Progenitor cell of endocrine pancreas (in vitro differentiated cells): ENCODE measurements around the gene ITM2C. TPM values are rescaled to one million over a fixed set of nuclear protein-coding genes. Genes with fewer than 3 reads are reported as not detected.

Experiments used
- DNase-seq: peaks from one replicate; pipeline ENCODE4 v3.0.0; 2021; ENCODE audit warnings: low spot score; ENCODE audit not compliant: unreplicated experiment
- H3K27ac Mint-ChIP-seq: 2 replicates; pipeline ENCODE4 v1.8.0; 2021; ENCODE audit warnings: mild to moderate bottlenecking, moderate library complexity, mixed read lengths
- H3K27me3 Mint-ChIP-seq: 2 replicates; pipeline ENCODE4 v1.8.0; 2021; ENCODE audit warnings: mixed read lengths
- H3K36me3 Mint-ChIP-seq: 2 replicates; pipeline ENCODE4 v1.8.0; 2022; ENCODE audit warnings: mixed read lengths; ENCODE audit not compliant: insufficient read depth
- H3K4me1 Mint-ChIP-seq: 2 replicates; pipeline ENCODE4 v1.8.0; 2021; ENCODE audit warnings: low read depth, mixed read lengths
- H3K4me3 Mint-ChIP-seq: 2 replicates; pipeline ENCODE4 v1.8.0; 2021; ENCODE audit warnings: low read depth, mild to moderate bottlenecking, moderate library complexity, mixed read lengths
- H3K9me3 Mint-ChIP-seq: 2 replicates; pipeline ENCODE4 v1.8.0; 2021; ENCODE audit warnings: low read depth, mixed read lengths
- total RNA-seq: library from RNA; stranded (reverse); gene quantifications from 2 replicates; pipeline ENCODE4 v1.2.1, GENCODE V29; 2021
- TF ChIP-seq, protein P1 (sequence below): fragments of 200-600 bp; sonication (generic); IDR thresholded peaks from one replicate; pipeline ENCODE4 v1.5.0; 2021; ENCODE audit warnings: antibody characterized with exemption, mild to moderate bottlenecking; ENCODE audit not compliant: unreplicated experiment

Gene ITM2C
- total RNA-seq, 1 donor from 2014 or later = 169 TPM

DNA sequence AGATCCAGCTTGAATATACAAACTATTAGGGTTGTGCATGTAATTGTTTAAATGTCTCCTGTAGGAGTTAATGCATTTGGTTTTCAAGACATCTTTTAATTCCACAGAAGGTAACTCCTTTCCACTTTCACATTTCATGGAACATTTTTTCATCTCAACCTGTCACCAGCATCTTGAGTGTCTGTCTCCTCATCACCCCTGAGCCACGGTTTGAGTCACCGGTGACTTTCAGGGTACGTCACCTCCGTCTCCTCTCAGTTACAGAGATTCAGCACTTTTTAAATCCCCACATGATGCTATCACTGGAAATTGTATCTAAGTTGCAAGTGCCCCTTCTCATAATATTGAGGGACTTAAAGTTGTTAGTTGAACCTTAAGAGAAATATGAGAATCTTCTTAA is 35.0 kb downstream of the ITM2C start:
- H3K9me3 Mint-ChIP-seq = no peaks in the 10 kb centered on the region
- H3K36me3 Mint-ChIP-seq = no peaks in the 10 kb centered on the region
- DNase-seq = no peak
- H3K27me3 Mint-ChIP-seq = peaks cover 34% of the 10 kb centered on the region
- no peak overlapping the region for H3K4me3 Mint-ChIP-seq
- TF ChIP-seq, protein P1, sequence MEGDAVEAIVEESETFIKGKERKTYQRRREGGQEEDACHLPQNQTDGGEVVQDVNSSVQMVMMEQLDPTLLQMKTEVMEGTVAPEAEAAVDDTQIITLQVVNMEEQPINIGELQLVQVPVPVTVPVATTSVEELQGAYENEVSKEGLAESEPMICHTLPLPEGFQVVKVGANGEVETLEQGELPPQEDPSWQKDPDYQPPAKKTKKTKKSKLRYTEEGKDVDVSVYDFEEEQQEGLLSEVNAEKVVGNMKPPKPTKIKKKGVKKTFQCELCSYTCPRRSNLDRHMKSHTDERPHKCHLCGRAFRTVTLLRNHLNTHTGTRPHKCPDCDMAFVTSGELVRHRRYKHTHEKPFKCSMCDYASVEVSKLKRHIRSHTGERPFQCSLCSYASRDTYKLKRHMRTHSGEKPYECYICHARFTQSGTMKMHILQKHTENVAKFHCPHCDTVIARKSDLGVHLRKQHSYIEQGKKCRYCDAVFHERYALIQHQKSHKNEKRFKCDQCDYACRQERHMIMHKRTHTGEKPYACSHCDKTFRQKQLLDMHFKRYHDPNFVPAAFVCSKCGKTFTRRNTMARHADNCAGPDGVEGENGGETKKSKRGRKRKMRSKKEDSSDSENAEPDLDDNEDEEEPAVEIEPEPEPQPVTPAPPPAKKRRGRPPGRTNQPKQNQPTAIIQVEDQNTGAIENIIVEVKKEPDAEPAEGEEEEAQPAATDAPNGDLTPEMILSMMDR = no peak
- no peaks in the 10 kb centered on the region for H3K4me1 Mint-ChIP-seq
- no peak overlapping the region for H3K27ac Mint-ChIP-seq

DNA sequence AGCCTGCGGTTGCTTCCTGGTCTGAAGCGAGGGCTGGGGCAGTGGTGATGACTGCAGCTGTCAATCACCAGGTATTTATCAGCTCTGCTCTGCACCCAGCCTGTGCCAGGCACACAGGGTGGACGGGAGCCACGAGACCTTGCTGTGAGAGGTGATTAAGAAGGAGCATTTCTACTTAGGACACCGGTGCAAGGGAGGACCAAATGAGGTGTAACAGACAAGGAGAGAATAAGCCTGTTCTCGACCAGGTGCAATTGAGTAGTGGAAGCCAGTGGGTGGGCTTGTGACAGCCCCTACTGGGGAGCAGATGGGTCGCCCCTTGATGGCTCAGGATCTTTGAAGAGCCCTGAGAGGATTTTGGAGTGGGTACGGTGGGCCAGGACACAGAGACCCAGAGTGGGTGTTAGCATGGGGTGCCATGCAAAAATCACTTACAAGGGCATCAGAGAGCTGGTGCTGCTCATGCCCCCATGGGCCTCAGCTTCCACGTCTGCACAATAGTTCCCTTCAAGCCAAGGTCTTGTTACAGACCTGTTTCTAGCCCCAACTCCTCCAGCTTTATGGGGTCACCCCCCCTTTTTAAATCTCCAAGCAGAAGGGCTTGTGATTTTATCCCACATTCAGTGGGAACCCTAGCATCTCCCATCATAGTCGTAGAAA is 35.7 kb downstream of the ITM2C start:
- no peak overlapping the region for H3K27ac Mint-ChIP-seq
- H3K4me1 Mint-ChIP-seq = no peaks in the 10 kb centered on the region
- peaks cover 34% of the 10 kb centered on the region for H3K27me3 Mint-ChIP-seq
- TF ChIP-seq, protein P1 = no peak
- no peak for DNase-seq
- no peaks in the 10 kb centered on the region for H3K9me3 Mint-ChIP-seq
- no peak overlapping the region for H3K4me3 Mint-ChIP-seq
- H3K36me3 Mint-ChIP-seq = no peaks in the 10 kb centered on the region

DNA sequence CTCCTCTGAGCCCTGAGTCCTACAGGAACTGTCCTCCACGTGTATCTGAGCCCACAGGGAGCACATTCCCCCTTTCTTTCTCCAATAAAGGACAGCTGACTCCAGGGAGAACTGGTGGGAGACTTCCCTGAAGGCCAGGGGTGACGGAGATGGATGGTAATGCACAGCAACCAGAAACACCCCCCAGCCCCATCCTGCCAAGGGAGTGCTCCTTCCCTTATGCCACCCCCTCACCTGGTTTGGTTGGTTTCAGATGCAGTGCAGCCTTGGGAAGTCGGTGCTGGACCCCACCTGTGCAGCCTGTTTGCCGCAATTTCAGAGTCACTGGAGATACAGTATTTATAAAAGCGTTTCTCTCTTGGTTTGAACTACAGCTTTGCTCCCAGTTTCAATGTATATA is 36.3 kb downstream of the ITM2C start:
- Mint-ChIP-seq H3K4me1 (no peaks in the 10 kb centered on the region), H3K36me3 (no peaks in the 10 kb centered on the region), H3K4me3 (no peak overlapping the region), H3K9me3 (no peaks in the 10 kb centered on the region), H3K27ac (no peak overlapping the region), H3K27me3 (peaks cover 38% of the 10 kb centered on the region)
- DNase-seq = no peak
- TF ChIP-seq, protein P1 = no peak

DNA sequence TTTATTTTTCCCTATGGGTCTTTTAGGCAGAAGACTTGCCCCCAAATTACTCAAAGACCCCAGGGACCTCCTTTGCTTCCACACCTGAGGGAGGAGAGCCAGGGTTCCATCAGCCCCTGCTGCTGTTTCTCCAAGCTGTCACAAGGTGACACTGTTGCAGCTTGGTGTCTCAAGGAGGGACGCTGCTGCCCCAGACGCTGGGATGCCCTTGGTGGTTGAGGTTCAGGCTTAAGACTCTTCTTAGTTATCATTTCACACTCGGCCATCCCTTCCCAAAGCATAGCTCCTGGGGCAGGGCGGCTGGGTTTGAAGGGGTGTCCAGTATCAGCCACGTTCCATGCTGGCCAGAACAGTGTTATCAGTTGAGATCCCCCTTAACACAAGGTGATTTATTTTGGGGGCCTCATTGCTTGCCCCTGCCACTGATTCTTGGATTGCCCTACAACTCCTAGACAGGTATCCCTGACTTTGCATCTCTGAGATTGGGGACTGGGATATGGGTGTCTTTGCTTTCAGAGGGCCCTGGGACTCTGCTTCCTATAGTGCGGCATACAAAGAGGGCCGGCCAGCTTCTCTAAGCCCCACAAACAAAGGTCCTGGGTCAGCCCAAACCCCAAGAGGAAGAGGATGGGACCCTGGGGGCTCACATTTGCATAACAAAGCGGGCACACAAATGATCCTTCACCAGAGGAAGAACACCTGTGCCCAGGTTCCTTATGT is 37.6 kb downstream of the ITM2C start:
- Mint-ChIP-seq H3K27ac (no peak overlapping the region), H3K4me1 (no peaks in the 10 kb centered on the region), H3K9me3 (no peaks in the 10 kb centered on the region), H3K27me3 (peaks cover 36% of the 10 kb centered on the region), H3K36me3 (no peaks in the 10 kb centered on the region), H3K4me3 (no peak overlapping the region)
- DNase-seq = peak; percentile 26
- TF ChIP-seq, protein P1 = peak; percentile 74

DNA sequence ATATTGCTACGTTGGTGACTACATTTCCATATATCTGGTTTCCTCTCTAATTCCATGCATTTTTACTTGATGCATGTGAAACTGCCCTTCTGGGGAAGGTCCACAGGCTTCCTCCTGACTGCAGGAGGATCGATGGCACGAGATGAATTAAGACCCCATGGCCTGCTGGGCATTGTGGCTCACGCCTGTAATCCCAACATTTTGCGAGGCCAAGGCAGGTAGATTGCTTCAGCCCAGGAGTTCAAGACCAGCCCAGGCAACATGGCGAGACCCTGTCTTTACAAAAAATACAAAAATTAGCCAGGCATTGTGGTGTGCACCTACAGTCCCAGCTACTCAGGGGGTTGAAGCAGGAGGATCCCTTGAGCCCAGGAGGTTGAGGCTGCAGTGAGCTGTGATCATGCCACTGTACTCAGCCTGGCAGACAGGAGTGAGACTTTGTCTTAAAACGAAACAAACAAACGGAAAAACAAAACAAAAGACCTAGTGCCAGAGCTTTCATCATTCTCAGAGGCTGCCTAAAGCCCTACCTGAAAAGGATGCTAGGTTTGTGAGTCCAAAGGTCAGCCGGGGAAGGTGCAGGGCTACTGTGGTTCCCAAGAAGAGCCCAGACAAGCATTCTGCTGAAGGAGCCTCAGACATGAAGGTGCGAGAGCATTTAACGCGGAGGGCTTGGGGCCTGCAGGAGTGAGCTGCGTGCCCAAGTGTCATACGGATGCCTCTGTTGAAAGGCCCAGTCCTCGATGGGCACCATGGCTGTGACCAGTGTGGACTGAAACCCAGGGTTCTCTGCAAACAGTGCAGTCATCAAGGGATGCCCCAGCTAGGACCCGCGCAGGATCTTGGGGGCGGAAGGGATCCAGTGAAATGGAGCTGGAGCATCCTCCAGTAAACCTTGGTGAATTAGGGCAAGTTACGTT is 38.7 kb downstream of the ITM2C start:
- Mint-ChIP-seq H3K36me3 (no peaks in the 10 kb centered on the region), H3K4me1 (no peaks in the 10 kb centered on the region), H3K9me3 (no peaks in the 10 kb centered on the region), H3K27me3 (peaks cover 34% of the 10 kb centered on the region), H3K27ac (no peak overlapping the region), H3K4me3 (no peak overlapping the region)
- TF ChIP-seq, protein P1 = no peak
- no peak for DNase-seq
